Sigmoid colon (tissue), 7 donors: ENCODE data around the gene IQSEC2. TPM values are rescaled to one million over a fixed set of nuclear protein-coding genes. Genes with fewer than 3 reads are reported as not detected.

Experiments
- DNase-seq: peaks from one replicate; pipeline ENCODE4 v3.0.0-alpha.2; 2019
- H3K27ac ChIP-seq, 4 donors: fragments of 200-600 bp; sonication (generic); one replicate each; pipeline ENCODE4 v1.5.1; 2016 to 2019; ENCODE audit warnings: mild to moderate bottlenecking in 1 of 4
- H3K27me3 ChIP-seq, 3 donors: fragments of 200-600 bp; sonication (generic); one replicate each; pipeline ENCODE4 v1.5.1; 2019; ENCODE audit warnings: mild to moderate bottlenecking in 1 of 3
- H3K36me3 ChIP-seq, 4 donors: fragments of 200-600 bp; sonication (generic); one replicate each; pipeline ENCODE4 v1.5.1; 2016 to 2019
- H3K4me1 ChIP-seq, 4 donors: fragments of 200-600 bp; sonication (generic); one replicate each; pipeline ENCODE4 v1.5.1; 2017 to 2019
- H3K4me3 ChIP-seq, 4 donors: fragments of 200-600 bp; sonication (generic); one replicate each; pipeline ENCODE4 v1.5.1; 2017 to 2019; ENCODE audit warnings: mild to moderate bottlenecking in 2 of 4, moderate library complexity in 1 of 4
- H3K9me3 ChIP-seq, 4 donors: fragments of 200-600 bp in 3 of 4; sonication (generic) in 3 of 4; one replicate each; pipeline versions ENCODE4 v1.5.1 to v1.6.1; 2013 to 2019
- EP300 ChIP-seq, 4 donors: sonication (generic); formaldehyde crosslinking; IDR thresholded peaks; one replicate each; pipeline ENCODE4 v1.6.1; 2017; ENCODE audit warnings: antibody characterized with exemption in 4 of 4
- POLR2A ChIP-seq, 2 donors: fragments of 450-650 bp; IDR thresholded peaks; one replicate each; pipeline ENCODE4 v1.6.1; 2016; ENCODE audit warnings: antibody characterized with exemption in 2 of 2, mild to moderate bottlenecking in 2 of 2, moderate library complexity in 2 of 2
- POLR2AphosphoS5 ChIP-seq, 4 donors: sonication (generic); formaldehyde crosslinking; IDR thresholded peaks; one replicate each; pipeline ENCODE4 v1.6.1; 2017; ENCODE audit warnings: antibody characterized with exemption in 4 of 4
- WGBS, 2 donors: extraction: QIAGEN DNeasy Blood & Tissue Kit; methylation state at CpG; one replicate each; pipeline ENCODE4 v1.1.7; 2013; 5-methylcytosine and 5-hydroxymethylcytosine counted together
- intact Hi-C: fragments of 100-400 bp; cut with DNase I; formaldehyde crosslinking; loops from one replicate; pipeline ENCODE4 v1.15.1; 2023
- polyA plus RNA-seq, 3 donors: library from polyadenylated mRNA; stranded (reverse); fragments of 200-250 nt; gene quantifications; one replicate each; pipeline ENCODE4 v1.2.3, GENCODE V29; 2013
- total RNA-seq, 4 donors: library from RNA; depleted of rRNA; stranded (reverse); fragments of >200 nt; gene quantifications; one replicate each; pipeline ENCODE4 v1.1.0, GENCODE V29; 2016
- TF ChIP-seq, protein P1 (sequence below), 4 experiments: fragments of 450-650 bp in 3 of 4; fragments of 200-600 bp in 1 of 4; IDR thresholded peaks; one replicate each; pipeline ENCODE4 v1.5.1; 2016 to 2019; ENCODE audit warnings: antibody characterized with exemption in 4 of 4, mild to moderate bottlenecking in 3 of 4, moderate library complexity in 2 of 4
- donor health status: healthy with polysubstance abuse.
- donor health status: Bipolar disorder and iron deficiency.
- donor health status: healthy.

Gene IQSEC2
- total and polyA plus RNA-seq, 7 donors, result 13.6 to 27.5 (median 19.7) TPM

DNA sequence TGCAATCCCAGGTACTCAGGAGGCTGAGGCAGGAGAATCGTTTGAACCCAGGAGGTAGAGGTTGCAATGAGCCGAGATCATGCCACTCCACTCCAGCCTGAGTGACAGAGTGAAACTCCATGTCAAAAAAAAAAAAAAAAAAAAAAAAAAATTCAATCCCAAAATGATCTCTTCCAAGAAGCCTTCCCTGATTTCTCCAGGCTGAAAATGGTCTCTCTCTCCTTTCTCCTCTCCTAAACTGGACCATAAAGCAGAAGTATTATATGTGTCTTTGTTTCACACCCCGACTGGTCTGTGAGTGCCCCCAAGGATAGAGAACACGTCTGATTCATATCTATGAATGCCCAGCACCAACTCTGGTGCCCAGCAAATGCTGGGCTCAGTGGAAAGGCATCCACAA lies 39.1 kb downstream of the IQSEC2 start:
- DNase-seq, result no peak
- intact Hi-C loops, result no loop called here
- Histone ChIP-seq H3K27ac (no peak overlapping the region), H3K9me3 (no peaks in the 10 kb centered on the region), H3K36me3 (peaks cover 0 to 38% (median 3%) of the 10 kb centered on the region in 4 donors), H3K4me3 (no peak overlapping the region), H3K27me3 (no peaks in the 10 kb centered on the region), H3K4me1 (no peaks in the 10 kb centered on the region)
- TF ChIP-seq, protein P1, sequence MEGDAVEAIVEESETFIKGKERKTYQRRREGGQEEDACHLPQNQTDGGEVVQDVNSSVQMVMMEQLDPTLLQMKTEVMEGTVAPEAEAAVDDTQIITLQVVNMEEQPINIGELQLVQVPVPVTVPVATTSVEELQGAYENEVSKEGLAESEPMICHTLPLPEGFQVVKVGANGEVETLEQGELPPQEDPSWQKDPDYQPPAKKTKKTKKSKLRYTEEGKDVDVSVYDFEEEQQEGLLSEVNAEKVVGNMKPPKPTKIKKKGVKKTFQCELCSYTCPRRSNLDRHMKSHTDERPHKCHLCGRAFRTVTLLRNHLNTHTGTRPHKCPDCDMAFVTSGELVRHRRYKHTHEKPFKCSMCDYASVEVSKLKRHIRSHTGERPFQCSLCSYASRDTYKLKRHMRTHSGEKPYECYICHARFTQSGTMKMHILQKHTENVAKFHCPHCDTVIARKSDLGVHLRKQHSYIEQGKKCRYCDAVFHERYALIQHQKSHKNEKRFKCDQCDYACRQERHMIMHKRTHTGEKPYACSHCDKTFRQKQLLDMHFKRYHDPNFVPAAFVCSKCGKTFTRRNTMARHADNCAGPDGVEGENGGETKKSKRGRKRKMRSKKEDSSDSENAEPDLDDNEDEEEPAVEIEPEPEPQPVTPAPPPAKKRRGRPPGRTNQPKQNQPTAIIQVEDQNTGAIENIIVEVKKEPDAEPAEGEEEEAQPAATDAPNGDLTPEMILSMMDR (IDR thresholded peaks at IDR 0.05), result no peak
- TF ChIP-seq POLR2AphosphoS5 (IDR thresholded peaks at IDR 0.05), result no peak
- TF ChIP-seq POLR2A (IDR thresholded peaks at IDR 0.05), result no peak
- no peak for TF ChIP-seq EP300 (IDR thresholded peaks at IDR 0.05)
- WGBS, 2 donors, result 94 to 95% methylated on average over 4 of the region's 4 CpGs

DNA sequence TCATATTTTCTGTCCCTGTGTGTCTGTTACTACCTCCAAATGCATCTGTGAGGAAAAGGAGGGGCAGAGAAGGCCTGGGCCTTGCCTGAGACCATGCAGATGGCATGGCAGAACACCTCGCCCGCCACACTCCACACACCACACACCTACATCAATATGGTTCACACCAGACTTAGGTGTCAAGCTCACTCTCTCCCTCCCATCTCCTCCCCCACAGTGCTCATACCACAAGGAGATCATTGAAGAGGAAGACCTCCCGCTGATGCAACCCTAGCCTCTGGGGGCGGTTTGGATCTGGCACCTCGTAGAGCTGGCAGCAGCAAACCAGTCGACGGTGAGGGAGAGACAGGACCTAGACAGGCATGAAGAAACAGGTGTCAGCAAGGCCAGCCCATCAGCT lies 39.8 kb downstream of the IQSEC2 start:
- peaks cover 0 to 33% (median 3%) of the 10 kb centered on the region in 4 donors for H3K36me3 ChIP-seq
- no peak overlapping the region for H3K27ac ChIP-seq

DNA sequence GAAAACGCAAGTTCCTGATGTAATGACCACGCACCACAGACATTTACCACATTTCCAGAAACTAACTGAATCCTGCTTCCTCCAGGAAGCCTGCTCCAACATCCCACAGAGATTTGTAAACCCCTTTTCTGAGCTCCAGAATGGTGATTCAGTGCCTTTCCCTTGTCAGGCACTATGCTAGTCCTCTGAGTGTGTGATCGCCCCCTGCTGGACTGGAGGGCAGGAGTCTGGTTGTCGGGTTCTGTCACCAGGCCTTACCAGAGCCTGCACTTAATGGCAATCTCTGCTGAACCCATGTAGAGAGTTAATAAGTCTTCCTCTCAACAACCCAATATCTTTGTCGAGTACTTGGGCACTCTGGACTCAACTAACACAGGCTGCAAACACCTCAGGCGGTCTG lies 41.9 kb downstream of the IQSEC2 start:
- intact Hi-C loops, result no loop called here
- H3K9me3 ChIP-seq, result no peaks in the 10 kb centered on the region
- H3K4me3 ChIP-seq, result no peak overlapping the region
- TF ChIP-seq EP300 (IDR thresholded peaks at IDR 0.05) (no peak), POLR2A (IDR thresholded peaks at IDR 0.05) (no peak), POLR2AphosphoS5 (IDR thresholded peaks at IDR 0.05) (no peak)
- TF ChIP-seq, protein P1 (IDR thresholded peaks at IDR 0.05), result no peak
- no peaks in the 10 kb centered on the region for H3K4me1 ChIP-seq
- no peak overlapping the region for H3K27ac ChIP-seq
- H3K27me3 ChIP-seq, result no peaks in the 10 kb centered on the region
- no peak for DNase-seq
- whole genome bisulfite sequencing, 2 donors, result 69 to 90% methylated on average over 6 of the region's 6 CpGs
- H3K36me3 ChIP-seq, result peaks cover 0 to 34% (median 3%) of the 10 kb centered on the region in 4 donors

More for the DNA sequence above, 39.8 kb downstream of the IQSEC2 start:
- H3K27me3 ChIP-seq, result no peaks in the 10 kb centered on the region
- H3K4me1 ChIP-seq, result no peaks in the 10 kb centered on the region
- TF ChIP-seq, protein P1 (IDR thresholded peaks at IDR 0.05), result no peak
- TF ChIP-seq EP300 (IDR thresholded peaks at IDR 0.05) (no peak), POLR2AphosphoS5 (IDR thresholded peaks at IDR 0.05) (no peak)
- no peak for DNase-seq
- 92 to 93% methylated on average over 7 of the region's 7 CpGs for WGBS, 2 donors
- no peaks in the 10 kb centered on the region for H3K9me3 ChIP-seq
- intact Hi-C loops, result no loop called here
- H3K4me3 ChIP-seq, result no peak overlapping the region

DNA sequence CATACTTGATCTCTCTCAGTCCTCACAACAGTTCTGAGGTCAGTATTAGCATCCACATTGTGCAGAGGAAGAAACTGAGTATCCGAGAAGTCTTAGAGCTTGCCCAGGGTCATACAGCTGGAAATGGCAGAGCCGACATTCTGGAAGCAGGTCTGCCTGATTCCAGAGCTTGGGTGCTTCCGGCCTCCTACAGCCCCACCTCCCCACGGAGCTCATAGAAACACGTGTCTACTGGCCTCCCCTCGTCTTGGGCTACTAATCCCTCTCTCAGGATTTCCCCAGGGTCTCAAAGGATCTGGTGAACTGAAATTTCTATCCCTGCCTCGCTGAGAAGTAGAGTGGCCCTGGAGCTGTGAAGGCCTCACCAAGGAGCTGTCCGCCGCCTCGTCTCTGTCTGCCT lies 44.3 kb downstream of the IQSEC2 start:
- H3K9me3 ChIP-seq, result no peaks in the 10 kb centered on the region
- no peak for DNase-seq
- 86 to 92% methylated on average over 10 of the region's 10 CpGs for WGBS, 2 donors
- no peak overlapping the region for H3K27ac ChIP-seq
- TF ChIP-seq, protein P1 (IDR thresholded peaks at IDR 0.05), result no peak
- no peak for TF ChIP-seq POLR2AphosphoS5 (IDR thresholded peaks at IDR 0.05)
- H3K4me3 ChIP-seq, result no peak overlapping the region
- peaks cover 0 to 26% (median 0%) of the 10 kb centered on the region in 4 donors for H3K36me3 ChIP-seq
- no peaks in the 10 kb centered on the region for H3K27me3 ChIP-seq
- intact Hi-C loops, result no loop called here
- no peaks in the 10 kb centered on the region for H3K4me1 ChIP-seq

DNA sequence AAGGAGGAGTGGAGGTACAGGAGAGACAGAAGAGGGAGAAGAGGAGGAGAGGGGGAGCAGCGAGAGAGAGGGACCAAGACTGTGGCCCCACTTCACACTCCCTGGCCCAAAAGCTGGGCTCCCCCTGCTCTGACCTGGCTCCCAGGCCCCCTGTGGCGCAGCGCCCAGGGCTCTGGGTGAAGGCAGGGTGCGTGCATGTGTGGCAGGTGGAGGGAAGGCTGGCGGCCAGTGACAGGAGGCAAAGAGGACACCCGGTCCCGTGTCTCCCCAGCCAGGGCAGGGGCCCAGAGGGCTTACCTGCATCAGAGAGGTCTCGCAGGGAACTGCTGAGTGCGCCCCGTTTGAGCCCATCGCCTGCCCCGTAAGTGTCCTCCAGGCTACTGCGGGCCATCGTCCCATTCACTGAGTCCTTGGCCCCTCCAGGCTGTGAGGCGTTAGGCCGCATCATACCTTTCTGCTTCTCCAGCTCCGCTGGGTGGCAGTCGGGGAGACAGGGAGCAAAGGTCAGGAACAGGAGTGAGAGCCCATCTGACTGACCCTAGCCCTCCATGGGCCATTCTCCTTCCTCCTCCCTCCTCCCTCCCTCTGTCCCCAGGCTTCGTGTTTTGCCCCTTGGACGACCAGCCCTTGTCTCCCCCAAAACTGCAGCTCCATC lies 45.2 kb downstream of the IQSEC2 start:
- DNase-seq, result no peak
- Histone ChIP-seq H3K9me3 (no peaks in the 10 kb centered on the region), H3K27ac (no peak overlapping the region), H3K4me3 (no peak overlapping the region), H3K27me3 (no peaks in the 10 kb centered on the region), H3K4me1 (no peaks in the 10 kb centered on the region), H3K36me3 (peaks cover 0 to 23% (median 0%) of the 10 kb centered on the region in 4 donors)
- intact Hi-C loops, result no loop called here
- TF ChIP-seq, protein P1 (IDR thresholded peaks at IDR 0.05), result no peak
- TF ChIP-seq EP300 (IDR thresholded peaks at IDR 0.05) (no peak), POLR2A (IDR thresholded peaks at IDR 0.05) (no peak), POLR2AphosphoS5 (IDR thresholded peaks at IDR 0.05) (no peak)
- 93 to 94% methylated on average over 20 of the region's 20 CpGs for WGBS, 2 donors
